SHP77 treated with DMSO at 0.1 percent for 48 hours (cell line): ENCODE measurements around the gene VAV2.

ENCODE experiments used
- DNase-seq: peaks from one replicate; lab custom pipeline; 2025; lab: John Stamatoyannopoulos, UW

The VAV2 gene

GRCh38 chr9:133980864-133981588, 11.1 kb downstream of the VAV2 start:
- no peak for DNase-seq

GRCh38 chr9:133979921-133980863, 11.9 kb downstream of the VAV2 start:
- no peak for DNase-seq

GRCh38 chr9:133979273-133979920, 12.7 kb downstream of the VAV2 start:
- no peak for DNase-seq

GRCh38 chr9:133978899-133979272, 13.2 kb downstream of the VAV2 start:
- no peak for DNase-seq

- no peak for DNase-seq
These were observed 13.8 kb downstream of the VAV2 start for GRCh38 chr9:133978226-133978898.

- no peak for DNase-seq
These were observed 14.5 kb downstream of the VAV2 start for GRCh38 chr9:133977421-133978201.

- DNase-seq, result no peak
These were observed 15.2 kb downstream of the VAV2 start for GRCh38 chr9:133976887-133977286.

- DNase-seq, result no peak
These were observed 15.8 kb downstream of the VAV2 start for GRCh38 chr9:133976191-133976861.

GRCh38 chr9:133975511-133975910, 16.6 kb downstream of the VAV2 start:
- no peak for DNase-seq

GRCh38 chr9:133974631-133975341, 17.3 kb downstream of the VAV2 start:
- DNase-seq, result no peak

GRCh38 chr9:133973791-133974630, 18.1 kb downstream of the VAV2 start:
- DNase-seq, result no peak

GRCh38 chr9:133973111-133973790, 18.9 kb downstream of the VAV2 start:
- DNase-seq, result no peak

GRCh38 chr9:133971981-133972941, 19.9 kb downstream of the VAV2 start:
- DNase-seq, result no peak

- no peak for DNase-seq
These were observed 20.8 kb downstream of the VAV2 start for GRCh38 chr9:133971121-133971951.

- DNase-seq, result no peak
These were observed 21.5 kb downstream of the VAV2 start for GRCh38 chr9:133970581-133971058.
